ENCODE measurements around the gene DDX59.
A peak's percentile ranks its signal among the peaks of the same experiment; 100 is the strongest.

DNA sequence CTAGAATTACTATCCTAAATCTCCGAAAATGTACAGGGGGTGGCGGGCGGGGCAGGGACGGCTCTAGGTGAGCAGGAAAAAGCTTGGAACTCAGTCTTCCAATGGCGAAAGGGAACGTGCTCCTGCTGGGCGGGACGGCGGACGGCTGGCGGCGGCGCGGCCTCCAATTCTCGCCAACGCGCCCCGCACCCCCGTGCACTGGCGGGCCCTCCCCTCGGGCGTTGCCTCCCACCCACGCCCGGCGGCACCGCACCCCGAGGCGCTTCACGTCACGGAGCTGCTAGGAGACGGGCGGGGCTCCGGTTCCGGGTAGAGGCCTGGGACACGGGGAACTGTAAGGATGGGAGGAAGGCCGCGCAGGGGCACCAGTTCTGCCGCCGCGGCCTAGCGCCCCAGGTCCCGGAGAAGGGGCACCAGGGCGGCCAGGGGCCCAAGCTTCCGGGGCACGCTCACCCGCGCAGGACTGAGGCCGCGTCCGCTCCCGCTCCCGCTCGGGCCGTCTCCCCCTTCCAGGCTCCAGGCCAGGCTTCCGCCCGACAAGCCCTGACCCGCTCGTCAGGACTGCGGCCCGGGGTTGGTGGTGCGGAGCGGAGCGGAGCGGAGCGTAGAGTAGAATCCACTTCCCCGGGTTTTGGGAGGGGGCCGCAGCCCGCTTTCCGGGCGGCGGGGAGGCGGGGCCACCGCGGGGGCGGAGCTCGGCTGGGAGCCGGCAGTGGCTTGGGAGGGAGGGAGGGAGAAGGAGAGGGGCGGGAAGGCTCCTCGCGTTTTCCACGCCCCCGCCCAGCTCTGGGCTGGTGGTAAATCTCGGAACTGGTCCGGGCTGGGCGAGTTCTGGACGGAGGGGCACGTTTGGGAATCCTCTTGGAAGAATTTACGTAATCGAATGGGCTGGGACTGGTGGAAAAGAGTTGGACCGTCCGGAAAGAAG, at the start of gene DDX59:
- TF ChIP-seq, protein P1, sequence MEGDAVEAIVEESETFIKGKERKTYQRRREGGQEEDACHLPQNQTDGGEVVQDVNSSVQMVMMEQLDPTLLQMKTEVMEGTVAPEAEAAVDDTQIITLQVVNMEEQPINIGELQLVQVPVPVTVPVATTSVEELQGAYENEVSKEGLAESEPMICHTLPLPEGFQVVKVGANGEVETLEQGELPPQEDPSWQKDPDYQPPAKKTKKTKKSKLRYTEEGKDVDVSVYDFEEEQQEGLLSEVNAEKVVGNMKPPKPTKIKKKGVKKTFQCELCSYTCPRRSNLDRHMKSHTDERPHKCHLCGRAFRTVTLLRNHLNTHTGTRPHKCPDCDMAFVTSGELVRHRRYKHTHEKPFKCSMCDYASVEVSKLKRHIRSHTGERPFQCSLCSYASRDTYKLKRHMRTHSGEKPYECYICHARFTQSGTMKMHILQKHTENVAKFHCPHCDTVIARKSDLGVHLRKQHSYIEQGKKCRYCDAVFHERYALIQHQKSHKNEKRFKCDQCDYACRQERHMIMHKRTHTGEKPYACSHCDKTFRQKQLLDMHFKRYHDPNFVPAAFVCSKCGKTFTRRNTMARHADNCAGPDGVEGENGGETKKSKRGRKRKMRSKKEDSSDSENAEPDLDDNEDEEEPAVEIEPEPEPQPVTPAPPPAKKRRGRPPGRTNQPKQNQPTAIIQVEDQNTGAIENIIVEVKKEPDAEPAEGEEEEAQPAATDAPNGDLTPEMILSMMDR (IDR thresholded peaks at IDR 0.05): no peak
- TF ChIP-seq TCF12 (IDR thresholded peaks at IDR 0.05): peak; percentile 8; the same call in 1 of the 2 replicates
- TF ChIP-seq, protein P2, sequence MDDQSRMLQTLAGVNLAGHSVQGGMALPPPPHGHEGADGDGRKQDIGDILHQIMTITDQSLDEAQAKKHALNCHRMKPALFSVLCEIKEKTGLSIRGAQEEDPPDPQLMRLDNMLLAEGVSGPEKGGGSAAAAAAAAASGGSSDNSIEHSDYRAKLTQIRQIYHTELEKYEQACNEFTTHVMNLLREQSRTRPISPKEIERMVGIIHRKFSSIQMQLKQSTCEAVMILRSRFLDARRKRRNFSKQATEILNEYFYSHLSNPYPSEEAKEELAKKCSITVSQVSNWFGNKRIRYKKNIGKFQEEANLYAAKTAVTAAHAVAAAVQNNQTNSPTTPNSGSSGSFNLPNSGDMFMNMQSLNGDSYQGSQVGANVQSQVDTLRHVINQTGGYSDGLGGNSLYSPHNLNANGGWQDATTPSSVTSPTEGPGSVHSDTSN (IDR thresholded peaks at IDR 0.05): peak; percentile 5; the same call in 1 of the 2 replicates
- peak; percentile 31; the same call in 1 of the 2 replicates for TF ChIP-seq FOXM1 (IDR thresholded peaks at IDR 0.05; ENCODE audit: low read depth)
- TF ChIP-seq SMC3 (IDR thresholded peaks at IDR 0.05; ENCODE audit: low read depth, low read length): no peak
- TF ChIP-seq, protein P3, sequence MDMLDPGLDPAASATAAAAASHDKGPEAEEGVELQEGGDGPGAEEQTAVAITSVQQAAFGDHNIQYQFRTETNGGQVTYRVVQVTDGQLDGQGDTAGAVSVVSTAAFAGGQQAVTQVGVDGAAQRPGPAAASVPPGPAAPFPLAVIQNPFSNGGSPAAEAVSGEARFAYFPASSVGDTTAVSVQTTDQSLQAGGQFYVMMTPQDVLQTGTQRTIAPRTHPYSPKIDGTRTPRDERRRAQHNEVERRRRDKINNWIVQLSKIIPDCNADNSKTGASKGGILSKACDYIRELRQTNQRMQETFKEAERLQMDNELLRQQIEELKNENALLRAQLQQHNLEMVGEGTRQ (IDR thresholded peaks at IDR 0.05; ENCODE audit: borderline replicate concordance, low read depth, low read length): no peak
- peak; percentile 78 for TF ChIP-seq POLR2AphosphoS5 (IDR thresholded peaks at IDR 0.05; ENCODE audit: low read depth, low read length)
- TF ChIP-seq YY1 (IDR thresholded peaks at IDR 0.05; ENCODE audit: low read depth): peak; percentile 44; the same call in 1 of the 2 replicates
- no peak for TF ChIP-seq EZH2phosphoT487 (IDR thresholded peaks at IDR 0.05; ENCODE audit: borderline replicate concordance, low read depth)
- TF ChIP-seq MXI1 (IDR thresholded peaks at IDR 0.05; ENCODE audit: low read depth, low read length): peak; percentile 65; the same call in 1 of the 2 replicates
- TF ChIP-seq, protein P4, sequence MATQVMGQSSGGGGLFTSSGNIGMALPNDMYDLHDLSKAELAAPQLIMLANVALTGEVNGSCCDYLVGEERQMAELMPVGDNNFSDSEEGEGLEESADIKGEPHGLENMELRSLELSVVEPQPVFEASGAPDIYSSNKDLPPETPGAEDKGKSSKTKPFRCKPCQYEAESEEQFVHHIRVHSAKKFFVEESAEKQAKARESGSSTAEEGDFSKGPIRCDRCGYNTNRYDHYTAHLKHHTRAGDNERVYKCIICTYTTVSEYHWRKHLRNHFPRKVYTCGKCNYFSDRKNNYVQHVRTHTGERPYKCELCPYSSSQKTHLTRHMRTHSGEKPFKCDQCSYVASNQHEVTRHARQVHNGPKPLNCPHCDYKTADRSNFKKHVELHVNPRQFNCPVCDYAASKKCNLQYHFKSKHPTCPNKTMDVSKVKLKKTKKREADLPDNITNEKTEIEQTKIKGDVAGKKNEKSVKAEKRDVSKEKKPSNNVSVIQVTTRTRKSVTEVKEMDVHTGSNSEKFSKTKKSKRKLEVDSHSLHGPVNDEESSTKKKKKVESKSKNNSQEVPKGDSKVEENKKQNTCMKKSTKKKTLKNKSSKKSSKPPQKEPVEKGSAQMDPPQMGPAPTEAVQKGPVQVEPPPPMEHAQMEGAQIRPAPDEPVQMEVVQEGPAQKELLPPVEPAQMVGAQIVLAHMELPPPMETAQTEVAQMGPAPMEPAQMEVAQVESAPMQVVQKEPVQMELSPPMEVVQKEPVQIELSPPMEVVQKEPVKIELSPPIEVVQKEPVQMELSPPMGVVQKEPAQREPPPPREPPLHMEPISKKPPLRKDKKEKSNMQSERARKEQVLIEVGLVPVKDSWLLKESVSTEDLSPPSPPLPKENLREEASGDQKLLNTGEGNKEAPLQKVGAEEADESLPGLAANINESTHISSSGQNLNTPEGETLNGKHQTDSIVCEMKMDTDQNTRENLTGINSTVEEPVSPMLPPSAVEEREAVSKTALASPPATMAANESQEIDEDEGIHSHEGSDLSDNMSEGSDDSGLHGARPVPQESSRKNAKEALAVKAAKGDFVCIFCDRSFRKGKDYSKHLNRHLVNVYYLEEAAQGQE (IDR thresholded peaks at IDR 0.05; ENCODE audit: low read depth, low read length): no peak; the same call in 1 of the 2 replicates
- peak; percentile 24 for TF ChIP-seq TAF1 (IDR thresholded peaks at IDR 0.05; ENCODE audit: borderline replicate concordance, low read depth, low read length)
- TF ChIP-seq EP300 (IDR thresholded peaks at IDR 0.05; ENCODE audit: borderline replicate concordance in 1 of 2, low read depth in 1 of 2, low read length in 1 of 2): peak; percentile 22 to 36; a peak in 2 of 4 replicates
- TF ChIP-seq RXRA (IDR thresholded peaks at IDR 0.05; ENCODE audit: borderline replicate concordance, low read depth): no peak
